ENCODE data around the gene SLCO2A1. TPM values are rescaled to one million over a fixed set of nuclear protein-coding genes. Genes with fewer than 3 reads are reported as not detected.

Gene SLCO2A1
- total RNA-seq, 1 donor from 2014 or later: 0.07 TPM

- H3K27ac ChIP-seq: no peak overlapping the region
- H3K27me3 ChIP-seq: peaks cover 14% of the 10 kb centered on the region
- no peak overlapping the region for H2AFZ ChIP-seq (replicated peaks)
- H3K4me2 ChIP-seq: no peak overlapping the region
- H3K79me2 ChIP-seq (ENCODE audit: low read depth): no peaks in the 10 kb centered on the region
- Mint-ChIP-seq H3K27ac (no peak overlapping the region), H3K36me3 (no peaks in the 10 kb centered on the region), H3K4me1 (no peaks in the 10 kb centered on the region), H3K4me3 (no peak overlapping the region), H3K9me3 (no peaks in the 10 kb centered on the region), H3K27me3 (ENCODE audit: insufficient read depth, low read depth) (peaks cover 7% of the 10 kb centered on the region)
- no peak for DNase-seq (ENCODE audit: low spot score)
- no peaks in the 10 kb centered on the region for H4K20me1 ChIP-seq (ENCODE audit: low read depth)
- no peak overlapping the region for H3K9ac ChIP-seq
- H3K36me3 ChIP-seq: no peaks in the 10 kb centered on the region
- no peaks in the 10 kb centered on the region for H3K9me3 ChIP-seq (ENCODE audit: low read depth)
- H3K4me3 ChIP-seq: no peak overlapping the region
- no peaks in the 10 kb centered on the region for H3K4me1 ChIP-seq
- TF ChIP-seq EZH2phosphoT487 (IDR thresholded peaks at IDR 0.05): no peak
- TF ChIP-seq CTCF (IDR thresholded peaks at IDR 0.05): no peak
- TF ChIP-seq EZH2 (IDR thresholded peaks at IDR 0.05): no peak
- no peaks in the 10 kb centered on the region for H3F3A ChIP-seq (ENCODE audit: low read depth)
Measured at GRCh38 chr3:134035836-134036235, 6.1 kb upstream of the SLCO2A1 start.

GRCh38 chr3:134034005-134034785 is 4.5 kb upstream of the SLCO2A1 start:
- no peak for DNase-seq (ENCODE audit: low spot score)
- no peak overlapping the region for H3K9ac ChIP-seq

GRCh38 chr3:134033315-134033996 is 3.7 kb upstream of the SLCO2A1 start:
- Mint-ChIP-seq H3K27ac (no peak overlapping the region), H3K36me3 (no peaks in the 10 kb centered on the region), H3K4me3 (no peak overlapping the region), H3K9me3 (no peaks in the 10 kb centered on the region), H3K4me1 (peaks cover 7% of the 10 kb centered on the region), H3K27me3 (ENCODE audit: insufficient read depth, low read depth) (peaks cover 15% of the 10 kb centered on the region)
- no peaks in the 10 kb centered on the region for H3K36me3 ChIP-seq
- H2AFZ ChIP-seq (replicated peaks): no peak overlapping the region
- no peak for TF ChIP-seq EZH2phosphoT487 (IDR thresholded peaks at IDR 0.05)
- no peak for TF ChIP-seq CTCF (IDR thresholded peaks at IDR 0.05)
- no peak for TF ChIP-seq EZH2 (IDR thresholded peaks at IDR 0.05)
- no peak for DNase-seq (ENCODE audit: low spot score)
- H3K79me2 ChIP-seq (ENCODE audit: low read depth): no peaks in the 10 kb centered on the region
- H3K27ac ChIP-seq: no peak overlapping the region
- no peaks in the 10 kb centered on the region for H3F3A ChIP-seq (ENCODE audit: low read depth)
- peaks cover 5% of the 10 kb centered on the region for H3K4me1 ChIP-seq
- H4K20me1 ChIP-seq (ENCODE audit: low read depth): peaks cover 3% of the 10 kb centered on the region
- no peak overlapping the region for H3K9ac ChIP-seq
- no peaks in the 10 kb centered on the region for H3K9me3 ChIP-seq (ENCODE audit: low read depth)
- no peak overlapping the region for H3K4me3 ChIP-seq
- H3K27me3 ChIP-seq: peaks cover 38% of the 10 kb centered on the region
- no peak overlapping the region for H3K4me2 ChIP-seq

More at GRCh38 chr3:134034005-134034785, 4.5 kb upstream of the SLCO2A1 start:
- Histone ChIP-seq H3K79me2 (ENCODE audit: low read depth) (no peaks in the 10 kb centered on the region), H3F3A (ENCODE audit: low read depth) (no peaks in the 10 kb centered on the region), H3K4me1 (peaks cover 5% of the 10 kb centered on the region), H4K20me1 (ENCODE audit: low read depth) (no peaks in the 10 kb centered on the region), H3K4me3 (no peak overlapping the region), H3K27me3 (peaks cover 30% of the 10 kb centered on the region), H2AFZ (replicated peaks) (no peak overlapping the region), H3K9me3 (ENCODE audit: low read depth) (no peaks in the 10 kb centered on the region), H3K36me3 (no peaks in the 10 kb centered on the region), H3K4me2 (no peak overlapping the region), H3K27ac (no peak overlapping the region)
- H3K27ac Mint-ChIP-seq: no peak overlapping the region
- no peak overlapping the region for H3K4me3 Mint-ChIP-seq
- peaks cover 10% of the 10 kb centered on the region for H3K27me3 Mint-ChIP-seq (ENCODE audit: insufficient read depth, low read depth)
- no peaks in the 10 kb centered on the region for H3K9me3 Mint-ChIP-seq
- no peaks in the 10 kb centered on the region for H3K36me3 Mint-ChIP-seq
- peaks cover 2% of the 10 kb centered on the region for H3K4me1 Mint-ChIP-seq
- TF ChIP-seq EZH2 (IDR thresholded peaks at IDR 0.05): no peak
- no peak for TF ChIP-seq EZH2phosphoT487 (IDR thresholded peaks at IDR 0.05)
- no peak for TF ChIP-seq CTCF (IDR thresholded peaks at IDR 0.05)

Measured in neural progenitor cell (in vitro differentiated cells).